ENCODE data around the gene MAPKBP1. TPM values are rescaled to one million over a fixed set of nuclear protein-coding genes. Genes with fewer than 3 reads are reported as not detected.

The MAPKBP1 gene
- total and polyA plus RNA-seq, 9 donors: 10.6 to 46.9 (median 38.9) TPM

DNA sequence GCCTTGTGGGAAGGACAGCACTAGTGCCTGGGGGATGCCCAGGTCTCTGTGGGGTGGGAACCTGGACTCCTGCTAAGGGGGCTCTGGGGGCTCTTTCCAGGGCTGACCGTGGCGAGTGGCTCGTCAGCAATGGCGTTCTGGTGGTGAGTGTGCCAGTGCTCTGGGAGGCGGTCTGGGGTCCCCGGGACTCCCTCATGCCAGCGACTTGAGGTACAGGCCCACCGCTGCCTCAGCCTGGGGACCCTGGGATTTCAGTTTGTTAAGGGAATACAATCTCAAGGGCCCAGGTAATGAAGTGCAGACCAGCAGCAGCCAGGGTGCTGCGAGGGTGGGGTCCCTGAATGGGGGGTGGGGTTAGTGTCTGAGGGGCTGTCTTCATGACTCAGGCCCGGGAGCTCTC, 66.8 kb downstream of the MAPKBP1 start:
- H3K36me3 ChIP-seq: no peaks in the 10 kb centered on the region
- no peak overlapping the region for H3K27ac ChIP-seq
- TF ChIP-seq EP300 (IDR thresholded peaks at IDR 0.05) (no peak), POLR2A (IDR thresholded peaks at IDR 0.05) (no peak)
- TF ChIP-seq, protein P1, sequence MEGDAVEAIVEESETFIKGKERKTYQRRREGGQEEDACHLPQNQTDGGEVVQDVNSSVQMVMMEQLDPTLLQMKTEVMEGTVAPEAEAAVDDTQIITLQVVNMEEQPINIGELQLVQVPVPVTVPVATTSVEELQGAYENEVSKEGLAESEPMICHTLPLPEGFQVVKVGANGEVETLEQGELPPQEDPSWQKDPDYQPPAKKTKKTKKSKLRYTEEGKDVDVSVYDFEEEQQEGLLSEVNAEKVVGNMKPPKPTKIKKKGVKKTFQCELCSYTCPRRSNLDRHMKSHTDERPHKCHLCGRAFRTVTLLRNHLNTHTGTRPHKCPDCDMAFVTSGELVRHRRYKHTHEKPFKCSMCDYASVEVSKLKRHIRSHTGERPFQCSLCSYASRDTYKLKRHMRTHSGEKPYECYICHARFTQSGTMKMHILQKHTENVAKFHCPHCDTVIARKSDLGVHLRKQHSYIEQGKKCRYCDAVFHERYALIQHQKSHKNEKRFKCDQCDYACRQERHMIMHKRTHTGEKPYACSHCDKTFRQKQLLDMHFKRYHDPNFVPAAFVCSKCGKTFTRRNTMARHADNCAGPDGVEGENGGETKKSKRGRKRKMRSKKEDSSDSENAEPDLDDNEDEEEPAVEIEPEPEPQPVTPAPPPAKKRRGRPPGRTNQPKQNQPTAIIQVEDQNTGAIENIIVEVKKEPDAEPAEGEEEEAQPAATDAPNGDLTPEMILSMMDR (IDR thresholded peaks at IDR 0.05): no peak
- H3K27me3 ChIP-seq: no peaks in the 10 kb centered on the region
- no peak overlapping the region for H3K4me3 ChIP-seq
- H3K9me3 ChIP-seq: no peaks in the 10 kb centered on the region
- intact Hi-C loops (cut with DNase I): loop anchor here in 1 of 4 donors (10.0 kb wide), 1 partner anchor 794 kb away; no protein-coding TSS in a partner anchor
- H3K4me1 ChIP-seq (ENCODE audit: insufficient read depth): no peaks in the 10 kb centered on the region
- no peak for DNase-seq
- WGBS, 3 donors: 89 to 92% (median 91%) methylated on average over 10 of the region's 10 CpGs

DNA sequence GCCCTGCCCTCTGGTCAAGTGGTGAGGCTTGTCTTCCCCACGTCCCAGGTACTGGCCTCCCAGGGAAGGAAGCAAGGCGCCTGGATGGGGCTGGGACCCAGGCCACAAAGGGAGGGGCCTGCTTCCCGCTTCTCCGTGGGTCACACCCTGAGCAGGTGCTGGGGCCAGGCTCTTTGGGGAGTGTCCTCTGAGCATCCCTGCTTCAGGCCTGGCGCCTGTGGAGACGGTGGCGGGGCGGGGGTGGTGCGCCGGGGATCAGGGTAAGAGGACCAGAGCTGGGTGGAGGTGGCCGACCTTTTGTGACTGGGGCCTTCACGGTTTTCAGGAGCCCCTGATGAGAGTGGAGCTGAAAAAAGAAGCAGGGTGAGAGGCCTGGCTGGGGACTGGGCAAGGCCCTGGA, 67.9 kb downstream of the MAPKBP1 start:
- intact Hi-C loops (cut with DNase I): loop anchor here in 1 of 4 donors (10.0 kb wide), 1 partner anchor 793 kb away; no protein-coding TSS in a partner anchor
- H3K9me3 ChIP-seq: no peaks in the 10 kb centered on the region
- no peak for DNase-seq
- WGBS, 3 donors: 73 to 81% (median 76%) methylated on average over 12 of the region's 12 CpGs
- H3K27me3 ChIP-seq: no peaks in the 10 kb centered on the region
- no peak overlapping the region for H3K27ac ChIP-seq
- H3K4me1 ChIP-seq (ENCODE audit: insufficient read depth): no peaks in the 10 kb centered on the region
- TF ChIP-seq EP300 (IDR thresholded peaks at IDR 0.05) (no peak), POLR2A (IDR thresholded peaks at IDR 0.05) (no peak)
- H3K4me3 ChIP-seq: no peak overlapping the region
- H3K36me3 ChIP-seq: no peaks in the 10 kb centered on the region

DNA sequence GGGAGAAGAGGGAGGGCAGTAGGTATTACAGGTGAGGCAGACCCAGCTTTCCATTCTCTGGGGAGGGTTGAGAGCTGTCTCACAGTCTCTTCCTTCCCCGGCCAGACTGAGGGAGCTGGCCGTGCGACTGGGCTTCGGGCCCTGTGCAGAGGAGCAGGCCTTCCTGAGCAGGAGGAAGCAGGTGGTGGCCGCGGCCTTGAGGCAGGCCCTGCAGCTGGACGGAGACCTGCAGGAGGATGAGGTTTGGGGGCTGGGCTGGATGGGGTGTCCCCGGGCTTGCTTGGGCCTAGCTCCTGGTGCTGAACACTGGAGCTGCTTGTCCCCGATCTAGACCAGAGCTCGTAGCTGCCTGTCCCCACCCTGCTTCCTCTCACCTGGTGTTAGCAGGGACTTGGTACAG, 69.3 kb downstream of the MAPKBP1 start:
- Histone ChIP-seq H3K27ac (no peak overlapping the region), H3K36me3 (no peaks in the 10 kb centered on the region), H3K27me3 (no peaks in the 10 kb centered on the region), H3K4me3 (no peak overlapping the region), H3K4me1 (ENCODE audit: insufficient read depth) (no peaks in the 10 kb centered on the region), H3K9me3 (no peaks in the 10 kb centered on the region)
- DNase-seq: no peak
- WGBS, 3 donors: 59 to 83% (median 67%) methylated on average over 10 of the region's 10 CpGs
- TF ChIP-seq POLR2A (IDR thresholded peaks at IDR 0.05): no peak
- TF ChIP-seq EP300 (IDR thresholded peaks at IDR 0.05): no peak
- TF ChIP-seq, protein P1 (IDR thresholded peaks at IDR 0.05): no peak
- intact Hi-C loops (cut with DNase I): loop anchor here in 1 of 4 donors (10.0 kb wide), 1 partner anchor 791 kb away; no protein-coding TSS in a partner anchor

DNA sequence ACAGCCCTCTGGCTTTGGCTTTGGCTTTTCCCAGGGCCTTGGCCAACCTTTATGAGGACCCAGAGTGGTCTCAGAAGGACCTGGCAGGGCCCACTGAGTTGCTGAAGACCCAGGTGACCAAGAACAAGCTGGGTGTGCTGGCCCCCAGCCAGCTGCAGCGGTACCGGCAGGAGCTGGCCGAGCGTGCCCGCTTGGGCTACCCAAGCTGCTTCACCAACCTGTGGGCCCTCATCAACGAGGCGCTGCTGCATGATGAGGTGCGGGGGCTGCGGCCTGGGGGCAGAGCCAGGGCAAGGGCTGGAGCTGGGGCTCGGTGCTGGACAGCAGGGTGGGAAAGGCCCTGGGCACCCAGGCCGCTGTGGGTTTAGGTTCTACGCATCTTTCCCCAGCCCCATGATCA, 70.5 kb downstream of the MAPKBP1 start:
- whole genome bisulfite sequencing, 3 donors: 79 to 89% (median 86%) methylated on average over 11 to 12 of the region's 12 CpGs
- TF ChIP-seq POLR2A (IDR thresholded peaks at IDR 0.05) (no peak), EP300 (IDR thresholded peaks at IDR 0.05) (no peak)
- TF ChIP-seq, protein P1 (IDR thresholded peaks at IDR 0.05): no peak
- Histone ChIP-seq H3K4me3 (no peak overlapping the region), H3K9me3 (no peaks in the 10 kb centered on the region), H3K27ac (no peak overlapping the region), H3K4me1 (ENCODE audit: insufficient read depth) (no peaks in the 10 kb centered on the region), H3K36me3 (no peaks in the 10 kb centered on the region), H3K27me3 (no peaks in the 10 kb centered on the region)
- DNase-seq: no peak
- intact Hi-C loops (cut with DNase I): loop anchor here in 1 of 4 donors (10.0 kb wide), 1 partner anchor 790 kb away; no protein-coding TSS in a partner anchor

DNA sequence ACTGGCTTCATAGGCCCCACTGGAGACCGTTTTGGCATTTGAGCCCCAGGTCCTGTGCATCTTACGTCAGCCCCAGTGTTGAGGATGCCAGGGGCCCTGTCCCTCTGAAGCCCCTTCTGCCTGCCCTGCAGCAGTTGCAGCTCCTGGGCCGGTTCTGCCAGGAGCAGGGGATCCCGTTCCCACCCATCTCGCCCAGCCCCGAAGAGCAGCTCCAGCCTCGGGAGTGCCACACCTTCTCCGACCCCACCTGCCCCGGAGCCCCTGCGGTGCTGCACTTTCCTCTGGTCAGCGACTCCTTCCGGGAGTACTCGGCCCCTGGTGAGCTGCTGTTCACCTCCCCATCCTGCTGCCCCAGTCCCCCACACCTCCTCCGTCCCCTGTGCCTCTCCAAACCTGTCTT, 72.9 kb downstream of the MAPKBP1 start:
- Histone ChIP-seq H3K4me1 (ENCODE audit: insufficient read depth) (peaks cover 3% of the 10 kb centered on the region), H3K9me3 (no peaks in the 10 kb centered on the region), H3K4me3 (no peak overlapping the region), H3K36me3 (no peaks in the 10 kb centered on the region), H3K27ac (no peak overlapping the region), H3K27me3 (no peaks in the 10 kb centered on the region)
- DNase-seq: no peak
- TF ChIP-seq POLR2A (IDR thresholded peaks at IDR 0.05) (no peak), EP300 (IDR thresholded peaks at IDR 0.05) (no peak)
- TF ChIP-seq, protein P1 (IDR thresholded peaks at IDR 0.05): no peak
- 88 to 90% (median 89%) methylated on average over 14 of the region's 14 CpGs for WGBS, 3 donors
- intact Hi-C loops (cut with DNase I): loop anchor here in 1 of 4 donors (10.0 kb wide), 1 partner anchor 788 kb away; no protein-coding TSS in a partner anchor
